Activated CD8-positive, alpha-beta memory T cell treated with anti-CD3 and anti-CD28 coated beads, Interleukin-2, amount 50 U/mL, for 24 hours (primary cell): Measurements from ENCODE around the gene TBC1D8.

Experiments
- DNase-seq: peaks from one replicate; pipeline ENCODE4 v3.0.0-alpha.2; 2020; ENCODE audit errors: extremely low read depth

TBC1D8 gene

GRCh38 chr2:101162561-101163330 lies 11.6 kb upstream of the TBC1D8 start:
- DNase-seq = no peak

DNA sequence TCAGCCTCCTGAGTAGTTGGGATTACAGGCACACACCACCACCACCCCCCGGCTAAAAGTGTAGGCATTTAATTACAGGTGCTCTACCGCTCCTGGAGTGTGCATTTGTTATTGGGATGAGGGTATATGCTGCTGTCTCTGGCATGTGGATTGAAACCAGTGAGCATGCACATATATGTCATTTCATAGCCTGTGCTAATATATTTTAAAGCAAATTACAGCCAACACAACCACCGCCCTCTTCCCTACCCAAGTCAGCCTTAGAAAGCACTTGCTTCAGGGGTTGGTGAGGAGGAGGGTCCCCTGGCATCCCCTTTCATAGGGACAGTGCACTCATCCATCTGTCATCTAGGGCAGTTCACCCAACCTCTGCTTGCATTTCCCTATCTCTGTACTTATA lies 10.5 kb upstream of the TBC1D8 start:
- DNase-seq = no peak

DNA sequence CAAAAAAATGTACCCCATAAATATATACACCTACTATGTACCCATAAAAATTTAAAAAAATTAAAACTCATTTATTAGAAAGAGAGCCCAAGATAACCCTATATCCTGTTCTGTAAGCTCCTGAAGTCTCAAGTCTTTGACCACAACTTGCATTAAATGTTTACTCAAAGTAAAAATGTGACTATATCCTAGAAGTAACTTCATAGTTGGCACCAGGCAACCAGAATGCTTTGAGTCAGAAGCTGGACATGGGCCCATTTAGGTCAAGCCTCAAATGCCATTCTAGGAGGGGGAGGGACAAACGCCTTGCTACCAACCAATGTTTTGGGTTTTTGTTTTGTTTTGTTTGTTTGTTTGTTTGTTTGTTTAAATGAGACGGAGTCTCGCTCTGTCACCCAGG lies 9.3 kb upstream of the TBC1D8 start:
- DNase-seq = no peak

DNA sequence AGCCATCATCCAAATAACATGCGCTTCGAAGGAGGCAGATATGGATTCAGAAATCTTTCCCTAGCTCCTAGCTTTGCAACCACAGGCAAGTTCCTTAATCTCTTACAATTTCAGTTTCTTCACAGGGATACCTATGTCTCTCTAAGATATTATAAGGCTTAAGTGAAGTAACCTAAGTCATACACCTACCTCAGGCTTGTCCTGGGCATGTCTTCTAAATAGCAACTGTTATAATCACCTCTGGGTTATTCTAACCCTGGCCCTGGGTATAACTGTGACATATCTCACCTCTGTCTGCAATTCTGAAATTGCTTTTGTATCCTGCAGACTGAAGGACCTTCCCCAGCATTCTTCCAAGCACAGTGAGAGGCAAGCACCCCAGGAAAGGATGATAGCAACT lies 8.3 kb upstream of the TBC1D8 start:
- no peak for DNase-seq

DNA sequence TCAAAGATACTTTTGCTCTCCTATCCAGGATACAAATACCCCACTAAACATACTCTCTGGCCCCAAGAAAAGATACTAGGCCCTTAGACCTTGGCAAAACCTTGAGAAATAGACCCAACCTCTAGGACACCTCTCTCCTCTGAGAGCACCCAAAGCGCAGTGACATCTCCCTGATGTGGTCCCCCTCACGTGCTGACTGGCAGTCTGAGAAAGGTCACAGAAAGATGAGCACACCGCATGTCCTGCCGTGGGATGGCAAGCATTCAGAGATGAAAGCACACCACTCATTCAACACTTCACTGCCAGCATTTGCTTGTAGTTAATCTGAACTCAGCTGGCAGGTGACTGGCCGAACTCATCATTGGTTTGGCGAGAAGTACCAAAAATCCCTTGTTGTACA lies 6.1 kb upstream of the TBC1D8 start:
- DNase-seq = no peak

DNA sequence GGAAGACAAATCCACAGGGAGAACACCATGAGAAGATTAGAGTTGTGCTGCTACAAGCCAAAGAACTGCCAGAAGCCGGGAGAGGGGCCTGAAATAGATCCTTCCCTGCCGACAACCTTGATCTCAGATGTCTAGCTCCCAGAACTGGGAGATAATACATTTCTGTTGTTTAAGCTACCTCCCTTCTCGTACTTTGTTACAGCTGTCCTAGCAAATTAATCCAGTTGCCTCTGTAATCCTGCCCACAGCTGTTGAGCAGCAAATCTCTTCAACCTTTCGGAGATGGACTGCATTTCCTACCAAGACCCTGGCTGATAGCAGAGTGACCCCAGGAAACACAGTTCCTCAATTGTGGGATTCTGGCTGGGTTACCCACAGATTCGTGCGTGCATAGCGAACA lies 2.6 kb upstream of the TBC1D8 start:
- no peak for DNase-seq

- DNase-seq = no peak
These were observed 2.0 kb upstream of the TBC1D8 start for GRCh38 chr2:101153077-101153707.

DNA sequence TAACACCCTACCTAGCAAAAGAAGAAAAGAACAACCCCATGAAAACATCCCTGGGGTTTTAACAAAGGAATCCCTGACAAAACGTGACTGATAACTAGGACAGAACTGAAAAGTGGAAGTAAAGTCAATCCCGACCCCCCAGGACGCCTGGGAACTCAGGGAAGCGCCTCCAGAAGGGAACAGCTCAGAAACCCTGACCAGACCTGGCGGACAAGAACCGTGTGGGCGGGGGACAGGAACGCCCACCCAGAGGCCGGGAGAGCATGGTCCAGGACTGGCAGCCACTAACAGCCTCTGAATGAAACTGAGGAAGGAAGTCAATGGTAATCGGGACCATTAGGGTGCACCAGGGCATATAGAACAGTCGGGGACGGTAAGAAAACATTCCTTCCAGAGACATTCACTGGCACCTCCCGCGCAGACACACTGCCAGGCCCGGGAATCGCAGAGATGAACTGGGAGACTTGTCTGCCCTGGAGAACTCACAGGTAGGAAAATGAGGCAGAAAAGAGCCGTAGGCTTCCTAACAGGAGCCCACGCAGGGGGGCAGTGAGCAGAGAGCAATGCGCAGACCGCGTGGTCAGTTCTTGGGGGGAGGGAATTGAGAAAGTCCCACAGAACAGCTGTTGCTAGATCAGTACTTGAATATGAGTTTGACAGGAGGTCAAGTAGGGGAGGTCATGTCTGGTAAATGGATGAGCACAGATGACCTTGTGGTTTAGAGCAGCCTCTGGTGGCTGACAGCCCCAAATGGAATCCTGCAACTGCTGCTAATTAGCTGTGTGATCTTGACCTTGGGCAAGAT lies 1.3 kb upstream of the TBC1D8 start:
- DNase-seq = no peak

- no peak for DNase-seq
These were observed 683 bp upstream of the TBC1D8 start for GRCh38 chr2:101151859-101152271.

- DNase-seq = no peak
These were observed 656 bp downstream of the TBC1D8 start for GRCh38 chr2:101150306-101151145.

- no peak for DNase-seq
These were observed 1.7 kb downstream of the TBC1D8 start for GRCh38 chr2:101149241-101150192.

- no peak for DNase-seq
These were observed 2.4 kb downstream of the TBC1D8 start for GRCh38 chr2:101148777-101149176.

DNA sequence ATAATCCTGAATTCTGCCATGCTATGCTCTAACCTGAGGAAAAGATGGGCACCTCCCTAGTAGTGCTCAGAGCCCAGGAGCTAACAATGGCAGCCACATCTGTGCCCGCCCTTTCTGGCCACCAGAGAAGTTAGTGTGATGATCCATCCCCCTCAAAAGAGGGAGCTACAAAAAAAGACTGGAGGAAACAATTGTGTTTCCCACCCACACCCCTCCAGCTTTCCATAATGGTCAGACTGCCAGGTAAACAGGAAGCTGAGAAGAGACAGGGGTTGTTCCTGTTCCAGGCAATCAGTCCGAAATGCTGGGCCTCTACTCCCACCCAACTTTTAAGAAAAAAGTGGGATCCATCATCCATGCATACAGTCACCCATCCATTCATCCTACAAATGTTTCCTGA lies 3.2 kb downstream of the TBC1D8 start:
- no peak for DNase-seq

DNA sequence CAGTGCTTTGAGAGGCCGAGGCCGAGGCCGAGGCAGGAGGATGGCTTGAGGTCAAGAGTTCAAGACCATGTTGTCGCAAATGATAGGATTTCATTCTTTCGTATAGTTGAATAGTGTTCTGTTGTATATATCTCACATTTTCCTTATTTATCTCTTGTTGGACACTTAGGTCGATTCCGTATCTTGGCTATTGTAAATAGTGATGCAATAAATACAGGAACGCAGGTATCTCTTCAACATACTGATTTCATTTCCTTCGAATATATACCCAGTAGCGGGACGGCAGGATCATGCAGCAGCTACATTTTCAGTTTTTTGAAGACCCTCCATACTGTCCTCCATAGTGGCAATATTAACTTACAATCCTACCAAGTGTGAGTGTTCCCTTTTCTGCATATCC lies 4.1 kb downstream of the TBC1D8 start:
- no peak for DNase-seq

DNA sequence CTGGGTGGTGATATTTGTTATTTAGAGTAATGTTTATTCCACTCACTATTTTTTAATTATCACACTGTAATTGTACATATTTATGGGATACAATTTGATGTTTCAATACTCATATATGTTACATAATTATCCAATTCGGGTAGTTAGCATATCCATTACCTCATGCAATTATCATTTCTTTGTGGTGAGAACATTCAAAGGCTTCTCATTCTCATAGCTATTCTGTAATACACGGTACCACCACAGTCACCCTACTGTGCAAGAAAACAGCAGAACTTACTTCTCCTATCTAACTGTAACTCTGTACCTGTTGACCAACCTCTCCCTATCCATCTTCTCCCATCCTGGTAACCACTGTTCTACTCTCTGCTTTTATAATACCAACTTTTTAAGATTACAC lies 4.6 kb downstream of the TBC1D8 start:
- no peak for DNase-seq

GRCh38 chr2:101145406-101145805 lies 5.8 kb downstream of the TBC1D8 start:
- no peak for DNase-seq

GRCh38 chr2:101142163-101142562 lies 9.0 kb downstream of the TBC1D8 start:
- DNase-seq = no peak

DNA sequence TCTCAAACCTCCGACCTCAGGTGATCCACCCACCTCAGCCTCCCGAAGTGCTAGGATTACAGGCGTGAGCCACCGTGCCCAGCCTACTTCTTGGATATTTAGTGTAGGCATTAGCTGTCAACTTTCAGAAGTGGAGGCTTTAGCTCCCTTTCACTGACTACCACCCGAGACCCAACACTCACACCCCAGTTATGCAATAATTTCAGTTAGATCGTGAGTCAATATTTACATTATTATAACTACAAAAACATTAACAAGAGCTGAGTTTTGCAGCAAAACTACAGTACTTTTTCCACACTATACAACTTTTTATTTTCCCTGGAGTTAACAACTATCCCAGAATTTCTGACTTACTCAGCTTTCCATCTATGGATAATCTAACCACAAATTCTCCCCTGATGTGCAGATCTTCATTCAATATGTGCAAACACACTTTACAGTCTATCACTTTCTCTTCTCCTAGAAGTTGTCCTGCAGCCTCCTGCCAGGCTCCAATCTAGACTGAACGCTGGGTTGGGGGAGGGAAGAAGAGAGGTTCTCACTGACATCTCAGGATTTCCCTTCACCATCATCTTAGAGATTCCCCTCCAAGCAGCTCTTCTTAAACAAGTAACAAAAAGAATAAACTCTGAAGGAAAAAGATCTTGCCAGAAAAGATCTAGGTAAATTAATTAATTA lies 10.1 kb downstream of the TBC1D8 start:
- DNase-seq = no peak

- no peak for DNase-seq
These were observed 10.9 kb downstream of the TBC1D8 start for GRCh38 chr2:101140237-101140636.

GRCh38 chr2:101139495-101139894 lies 11.7 kb downstream of the TBC1D8 start:
- no peak for DNase-seq
